ENCODE measurements around the gene LDLRAD3.
A peak's percentile ranks its signal among the peaks of the same experiment; 100 is the strongest.

The LDLRAD3 gene

GRCh38 chr11:36218283-36218921 lies 274.5 kb downstream of the LDLRAD3 start:
- DNase-seq = no peak

- no peak for DNase-seq
Observed at GRCh38 chr11:36219996-36220395, 276.1 kb downstream of the LDLRAD3 start.

GRCh38 chr11:36222831-36223635 lies 279.2 kb downstream of the LDLRAD3 start:
- no peak for DNase-seq

GRCh38 chr11:36224209-36224882 lies 280.5 kb downstream of the LDLRAD3 start:
- no peak for DNase-seq

- DNase-seq = no peak
Observed at GRCh38 chr11:36227044-36227443, 283.2 kb downstream of the LDLRAD3 start.

- DNase-seq = no peak
Observed at GRCh38 chr11:36228689-36229088, 284.8 kb downstream of the LDLRAD3 start.

GRCh38 chr11:36229091-36229705 lies 285.3 kb downstream of the LDLRAD3 start:
- DNase-seq = no peak

GRCh38 chr11:36230779-36231699 lies 287.2 kb downstream of the LDLRAD3 start:
- peak; percentile 23 for DNase-seq

GRCh38 chr11:36233204-36233603 lies 289.3 kb downstream of the LDLRAD3 start:
- DNase-seq = peak; percentile 12

- DNase-seq = no peak
Observed at GRCh38 chr11:36234825-36235224, 291.0 kb downstream of the LDLRAD3 start.

GRCh38 chr11:36235750-36236149 lies 291.9 kb downstream of the LDLRAD3 start:
- no peak for DNase-seq

- DNase-seq = no peak
Observed at GRCh38 chr11:36237391-36237790, 293.5 kb downstream of the LDLRAD3 start.

- no peak for DNase-seq
Observed at GRCh38 chr11:36238036-36238631, 294.3 kb downstream of the LDLRAD3 start.

- DNase-seq = no peak
Observed at GRCh38 chr11:36238881-36239280, 295.0 kb downstream of the LDLRAD3 start.

GRCh38 chr11:36239636-36240035 lies 295.8 kb downstream of the LDLRAD3 start:
- DNase-seq = no peak

- DNase-seq = peak; percentile 30
Observed at GRCh38 chr11:36240173-36240572, 296.3 kb downstream of the LDLRAD3 start.

GRCh38 chr11:36240801-36241200 lies 296.9 kb downstream of the LDLRAD3 start:
- no peak for DNase-seq

- DNase-seq = peak; percentile 20
Observed at GRCh38 chr11:36241497-36241896, 297.6 kb downstream of the LDLRAD3 start.

GRCh38 chr11:36243641-36244040 lies 299.8 kb downstream of the LDLRAD3 start:
- no peak for DNase-seq

- no peak for DNase-seq
Observed at GRCh38 chr11:36247493-36247892, 303.6 kb downstream of the LDLRAD3 start.

- DNase-seq = no peak
Observed at GRCh38 chr11:36248436-36248835, 304.6 kb downstream of the LDLRAD3 start.

- DNase-seq = no peak
Observed at GRCh38 chr11:36249246-36249645, 305.4 kb downstream of the LDLRAD3 start.
